ENCODE data around the gene PHF11. TPM values are rescaled to one million over a fixed set of nuclear protein-coding genes. Genes with fewer than 3 reads are reported as not detected.

The PHF11 gene
- total and polyA plus RNA-seq, 2 experiments from 2014 or later = 7.4 to 13.5 TPM

- no peaks in the 10 kb centered on the region for H3K9me2 ChIP-seq (ENCODE audit: insufficient read depth)
- Mint-ChIP-seq H3K9me3 (no peaks in the 10 kb centered on the region), H3K27ac (no peak overlapping the region), H3K27me3 (ENCODE audit: insufficient read depth, low read depth, poor library complexity) (peaks cover 2% of the 10 kb centered on the region), H3K4me1 (no peaks in the 10 kb centered on the region; the same call in 2 of the 3 replicates), H3K4me3 (no peak overlapping the region), H3K36me3 (ENCODE audit: low read depth) (no peaks in the 10 kb centered on the region)
- 0 out of 2 replicates have a peak, but pooled peaks cover 3% of the 10 kb centered on the region for H3F3A ChIP-seq (replicated peaks; ENCODE audit: low read depth)
- H3K4me2 ChIP-seq = no peak overlapping the region
- no peak overlapping the region for H3K27ac ChIP-seq (ENCODE audit: low read depth)
- H3K27me3 ChIP-seq (ENCODE audit: insufficient read depth) = no peaks in the 10 kb centered on the region
- no peaks in the 10 kb centered on the region for H4K20me1 ChIP-seq (replicated peaks; ENCODE audit: insufficient read depth)
- H3K4me1 ChIP-seq (ENCODE audit: insufficient read depth) = no peaks in the 10 kb centered on the region
- DNase-seq (ENCODE audit: low spot score) (no peak), ATAC-seq (no peak)
- no peaks in the 10 kb centered on the region for H3K36me3 ChIP-seq (ENCODE audit: insufficient read depth)
- H3K79me2 ChIP-seq (replicated peaks; ENCODE audit: insufficient read depth) = no peaks in the 10 kb centered on the region; the same call in 1 of the 2 replicates
- H3K4me3 ChIP-seq = no peak overlapping the region
- H2AFZ ChIP-seq = no peak overlapping the region
- TF ChIP-seq POLR2AphosphoS5 (IDR thresholded peaks at IDR 0.05; ENCODE audit: low read depth) (no peak), EZH2phosphoT487 (IDR thresholded peaks at IDR 0.05; ENCODE audit: unreplicated experiment) (no peak), CREB1 (CRISPR knock-in tag; IDR thresholded peaks at IDR 0.05; ENCODE audit: low read depth) (no peak), EZH2 (IDR thresholded peaks at IDR 0.05; ENCODE audit: low read depth, unreplicated experiment) (no peak), ZNF114 (CRISPR knock-in tag; IDR thresholded peaks at IDR 0.05) (no peak), ZNF462 (CRISPR knock-in tag; IDR thresholded peaks at IDR 0.05) (no peak)
Measured at GRCh38 chr13:49448753-49449152, 47.0 kb upstream of the PHF11 start.

All from GM23338 (cell line).